ENCODE results near the gene GMNN.
A peak's percentile ranks its signal among the peaks of the same experiment; 100 is the strongest.

GMNN gene

GRCh38 chr6:24798740-24799540, 24.2 kb downstream of the GMNN start, which contains the start of gene ARMH2:
Gene ARMH2 (minus strand): TSS chr6:24798917. CDS start chr6:24798857, 60 bp downstream.
- in situ Hi-C loops (cut with HindIII; ENCODE audit: low pct_unique_long_range_greater_than_20kb, low sequenced_read_pairs) = no loop called here
- DNase-seq (ENCODE audit: low read depth in 1 of 2, low spot score in 1 of 2) = no peak
- no peak for TF ChIP-seq JUND (IDR thresholded peaks at IDR 0.05; ENCODE audit: low read depth)

- TF ChIP-seq JUND (IDR thresholded peaks at IDR 0.05; ENCODE audit: low read depth) = no peak
- DNase-seq (ENCODE audit: low read depth in 1 of 2, low spot score in 1 of 2) = no peak
- in situ Hi-C loops (cut with HindIII; ENCODE audit: low pct_unique_long_range_greater_than_20kb, low sequenced_read_pairs) = no loop called here
These were observed 24.8 kb downstream of the GMNN start for GRCh38 chr6:24799541-24799915.

- TF ChIP-seq JUND (IDR thresholded peaks at IDR 0.05; ENCODE audit: low read depth) = no peak
- no peak for DNase-seq (ENCODE audit: low read depth in 1 of 2, low spot score in 1 of 2)
- in situ Hi-C loops (cut with HindIII; ENCODE audit: low pct_unique_long_range_greater_than_20kb, low sequenced_read_pairs) = no loop called here
These were observed 27.7 kb downstream of the GMNN start for GRCh38 chr6:24802271-24803059.

DNA sequence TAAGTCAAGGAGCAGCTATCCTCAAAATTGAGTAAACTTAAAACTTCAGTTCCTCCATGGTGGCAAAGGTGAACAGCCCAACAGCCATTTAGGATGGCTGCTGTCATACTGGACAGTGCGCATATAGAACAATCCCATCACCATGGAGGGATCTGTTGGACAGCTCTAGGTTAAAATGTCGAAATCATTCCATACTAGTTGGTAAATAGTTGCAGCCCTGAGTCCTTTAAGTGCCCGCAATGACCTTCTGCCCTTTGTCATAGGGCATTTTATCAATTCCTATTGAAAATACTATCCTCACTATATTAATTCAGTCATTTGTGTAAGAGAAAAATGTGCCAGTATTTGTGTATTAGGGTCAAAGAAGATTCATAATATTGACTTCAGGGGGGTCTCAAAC, 32.8 kb downstream of the GMNN start:
- DNase-seq (ENCODE audit: low read depth in 1 of 2, low spot score in 1 of 2) = no peak
- TF ChIP-seq JUND (IDR thresholded peaks at IDR 0.05; ENCODE audit: low read depth) = no peak
- in situ Hi-C loops (cut with HindIII; ENCODE audit: low pct_unique_long_range_greater_than_20kb, low sequenced_read_pairs) = no loop called here

GRCh38 chr6:24809728-24810127, 35.0 kb downstream of the GMNN start:
- in situ Hi-C loops (cut with HindIII; ENCODE audit: low pct_unique_long_range_greater_than_20kb, low sequenced_read_pairs) = no loop called here
- no peak for TF ChIP-seq JUND (IDR thresholded peaks at IDR 0.05; ENCODE audit: low read depth)
- no peak for DNase-seq (ENCODE audit: low read depth in 1 of 2, low spot score in 1 of 2)

DNA sequence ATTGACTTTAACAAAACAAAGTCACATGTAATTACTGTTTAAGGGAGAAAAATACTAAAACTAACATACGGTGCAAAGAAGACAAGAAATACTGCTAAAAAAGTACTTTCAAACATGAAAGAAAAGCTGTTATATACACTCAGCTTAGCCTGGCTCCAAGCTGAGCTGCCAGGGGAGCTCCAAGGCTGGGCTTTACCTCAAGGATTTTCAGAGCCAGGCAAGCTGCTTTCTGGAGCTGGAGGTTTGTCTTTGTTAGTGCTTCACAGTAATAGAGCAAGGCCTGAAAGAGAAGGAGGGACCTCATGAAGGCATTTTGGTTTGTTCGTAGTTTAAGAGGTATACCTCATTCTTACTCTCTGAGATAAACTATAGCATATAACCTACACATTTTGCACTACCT, 43.6 kb downstream of the GMNN start:
- in situ Hi-C loops (cut with HindIII; ENCODE audit: low pct_unique_long_range_greater_than_20kb, low sequenced_read_pairs) = no loop called here
- no peak for TF ChIP-seq JUND (IDR thresholded peaks at IDR 0.05; ENCODE audit: low read depth)
- DNase-seq (ENCODE audit: low read depth in 1 of 2, low spot score in 1 of 2) = no peak

DNA sequence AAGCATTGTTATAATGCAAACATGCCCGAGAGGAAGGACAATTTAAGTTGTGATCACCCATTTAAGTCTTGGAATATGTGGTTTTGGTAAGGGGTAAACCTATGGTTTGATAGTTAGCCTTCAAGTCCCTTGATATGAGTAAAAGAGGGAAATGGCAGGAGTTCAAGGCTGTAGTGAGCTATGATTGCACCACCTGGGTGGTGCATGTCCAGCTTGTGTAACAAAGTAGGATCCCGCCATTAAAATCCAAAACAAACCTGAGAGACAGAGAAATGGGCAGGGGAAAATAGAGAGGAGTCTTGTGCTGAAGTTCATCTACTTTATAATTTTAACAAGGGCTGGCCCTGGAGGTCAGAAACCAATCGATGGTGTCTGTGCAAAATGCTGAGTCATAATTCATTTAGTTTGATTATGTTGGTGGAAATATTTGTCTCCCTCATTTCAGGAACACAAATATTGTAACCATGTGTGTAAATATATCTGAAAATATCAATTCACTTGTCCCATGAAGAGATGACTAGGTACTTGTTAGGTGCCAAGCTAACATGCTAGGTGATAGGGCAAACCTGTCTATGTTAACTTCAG, 47.2 kb downstream of the GMNN start:
- TF ChIP-seq JUND (IDR thresholded peaks at IDR 0.05; ENCODE audit: low read depth) = no peak
- no peak for DNase-seq (ENCODE audit: low read depth in 1 of 2, low spot score in 1 of 2)
- in situ Hi-C loops (cut with HindIII; ENCODE audit: low pct_unique_long_range_greater_than_20kb, low sequenced_read_pairs) = no loop called here

GRCh38 chr6:24822696-24823095, 48.0 kb downstream of the GMNN start:
- DNase-seq (ENCODE audit: low read depth in 1 of 2, low spot score in 1 of 2) = no peak
- in situ Hi-C loops (cut with HindIII; ENCODE audit: low pct_unique_long_range_greater_than_20kb, low sequenced_read_pairs) = no loop called here
- no peak for TF ChIP-seq JUND (IDR thresholded peaks at IDR 0.05; ENCODE audit: low read depth)

DNA sequence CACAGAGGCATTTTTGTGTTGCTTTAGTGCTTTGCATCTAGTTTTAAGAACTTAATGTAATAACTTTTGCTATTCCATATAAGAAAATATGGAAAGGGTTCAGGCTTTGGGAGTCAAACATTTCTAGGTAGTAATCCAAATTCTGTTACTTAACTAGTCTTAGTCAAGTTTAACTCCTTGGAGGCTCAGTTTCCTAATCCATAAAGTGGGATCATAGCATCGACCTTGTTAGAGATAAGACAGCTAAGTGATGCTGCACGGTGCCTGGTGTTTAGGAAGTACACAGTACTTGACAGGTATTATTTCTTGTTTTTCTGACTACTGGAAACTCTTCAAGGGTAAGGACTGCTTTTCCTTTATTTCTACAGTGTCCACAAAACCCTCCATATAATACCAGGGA, 48.4 kb downstream of the GMNN start:
- no peak for DNase-seq (ENCODE audit: low read depth in 1 of 2, low spot score in 1 of 2)
- TF ChIP-seq JUND (IDR thresholded peaks at IDR 0.05; ENCODE audit: low read depth) = no peak
- in situ Hi-C loops (cut with HindIII; ENCODE audit: low pct_unique_long_range_greater_than_20kb, low sequenced_read_pairs) = no loop called here

DNA sequence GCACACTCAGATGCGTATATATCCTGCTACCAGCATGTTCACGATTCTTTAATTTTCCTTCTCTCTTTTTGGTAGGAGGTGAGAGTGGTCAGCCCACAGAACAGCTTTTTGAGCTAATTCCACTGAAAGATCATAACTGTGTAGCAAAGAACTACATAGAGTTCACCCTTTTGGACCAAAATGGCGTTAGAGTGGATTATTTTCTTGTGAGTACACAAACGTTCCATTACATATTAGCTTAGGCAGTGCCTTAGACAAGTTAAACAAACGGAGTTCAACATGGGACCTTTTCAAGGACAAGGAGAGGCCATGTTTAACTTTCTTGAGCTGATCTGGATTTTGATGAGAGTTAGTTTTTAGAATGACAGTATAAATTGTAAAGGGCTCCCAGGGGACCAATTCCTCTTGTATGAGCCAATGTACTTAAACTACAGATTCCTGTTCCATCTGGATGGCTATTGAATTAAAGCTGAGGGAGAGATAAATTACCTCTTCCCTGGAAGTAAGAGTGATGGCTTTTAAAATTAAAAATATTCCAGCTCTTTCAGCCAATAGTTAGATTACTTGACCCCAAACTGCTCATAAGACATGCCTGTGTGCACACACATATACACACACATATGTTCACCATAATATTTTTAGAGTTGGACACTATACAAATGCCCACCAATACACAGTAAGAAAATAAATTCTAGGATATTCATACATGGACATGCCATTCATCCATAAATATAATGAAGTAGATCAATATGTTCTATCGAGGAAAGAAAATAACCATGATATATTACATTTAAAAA, 49.6 kb downstream of the GMNN start:
- TF ChIP-seq JUND (IDR thresholded peaks at IDR 0.05; ENCODE audit: low read depth) = no peak
- DNase-seq (ENCODE audit: low read depth in 1 of 2, low spot score in 1 of 2) = no peak
- in situ Hi-C loops (cut with HindIII; ENCODE audit: low pct_unique_long_range_greater_than_20kb, low sequenced_read_pairs) = no loop called here

DNA sequence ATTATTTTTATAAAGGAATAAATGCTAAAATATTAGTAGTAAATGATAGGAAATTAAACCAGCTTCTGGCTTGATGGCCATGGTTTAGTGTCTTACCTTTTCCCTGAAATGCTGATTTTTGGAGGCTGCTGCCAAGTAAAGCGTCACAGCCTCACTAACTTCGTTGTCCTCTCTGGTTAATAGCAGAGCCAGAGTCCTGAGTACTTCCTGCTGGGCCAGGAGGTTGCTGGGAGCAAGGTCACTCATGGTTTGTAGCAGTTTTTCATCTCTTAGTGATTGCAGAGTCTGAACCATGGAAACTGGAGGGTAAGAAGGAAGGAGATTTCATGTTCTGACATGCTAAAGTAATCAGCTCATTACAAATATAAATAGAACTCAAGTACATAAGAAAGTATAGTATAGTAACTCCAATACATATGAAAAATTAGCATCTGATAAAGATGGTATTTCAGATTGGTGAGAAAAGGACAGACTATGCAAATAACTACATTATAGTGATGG, 50.4 kb downstream of the GMNN start:
- in situ Hi-C loops (cut with HindIII; ENCODE audit: low pct_unique_long_range_greater_than_20kb, low sequenced_read_pairs) = no loop called here
- no peak for DNase-seq (ENCODE audit: low read depth in 1 of 2, low spot score in 1 of 2)
- no peak for TF ChIP-seq JUND (IDR thresholded peaks at IDR 0.05; ENCODE audit: low read depth)

DNA sequence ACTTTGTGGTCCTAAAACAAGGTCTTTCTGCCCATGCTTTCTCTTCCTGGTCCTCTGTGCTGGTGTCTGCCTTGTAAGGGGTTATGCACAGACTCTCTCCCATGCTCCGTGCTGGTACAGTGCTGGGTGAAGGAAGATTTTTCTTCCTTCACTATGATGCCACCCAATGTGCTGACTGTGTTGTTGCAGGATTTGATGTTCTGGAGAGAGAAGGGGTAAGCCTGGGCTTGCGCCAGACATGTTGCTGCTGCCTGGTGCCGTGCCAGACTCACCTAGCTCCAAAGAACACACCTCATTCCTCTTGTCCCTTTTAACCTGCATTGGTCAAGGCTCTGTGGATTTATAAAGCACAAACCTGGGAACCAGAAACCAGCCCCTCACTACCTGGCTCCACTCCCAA, 52.4 kb downstream of the GMNN start:
- in situ Hi-C loops (cut with HindIII; ENCODE audit: low pct_unique_long_range_greater_than_20kb, low sequenced_read_pairs) = no loop called here
- peak in 1 of 2 experiments; percentile 29 for DNase-seq (ENCODE audit: low read depth in 1 of 2, low spot score in 1 of 2)
- no peak for TF ChIP-seq JUND (IDR thresholded peaks at IDR 0.05; ENCODE audit: low read depth)

Data from T47D (cell line).